ENCODE measurements around the gene SDCCAG8. TPM values are rescaled to one million over a fixed set of nuclear protein-coding genes. Genes with fewer than 3 reads are reported as not detected.
A peak's percentile ranks its signal among the peaks of the same experiment; 100 is the strongest.

SDCCAG8 gene
- total RNA-seq, 1 experiment from 2014 or later, result 14.3 TPM

DNA sequence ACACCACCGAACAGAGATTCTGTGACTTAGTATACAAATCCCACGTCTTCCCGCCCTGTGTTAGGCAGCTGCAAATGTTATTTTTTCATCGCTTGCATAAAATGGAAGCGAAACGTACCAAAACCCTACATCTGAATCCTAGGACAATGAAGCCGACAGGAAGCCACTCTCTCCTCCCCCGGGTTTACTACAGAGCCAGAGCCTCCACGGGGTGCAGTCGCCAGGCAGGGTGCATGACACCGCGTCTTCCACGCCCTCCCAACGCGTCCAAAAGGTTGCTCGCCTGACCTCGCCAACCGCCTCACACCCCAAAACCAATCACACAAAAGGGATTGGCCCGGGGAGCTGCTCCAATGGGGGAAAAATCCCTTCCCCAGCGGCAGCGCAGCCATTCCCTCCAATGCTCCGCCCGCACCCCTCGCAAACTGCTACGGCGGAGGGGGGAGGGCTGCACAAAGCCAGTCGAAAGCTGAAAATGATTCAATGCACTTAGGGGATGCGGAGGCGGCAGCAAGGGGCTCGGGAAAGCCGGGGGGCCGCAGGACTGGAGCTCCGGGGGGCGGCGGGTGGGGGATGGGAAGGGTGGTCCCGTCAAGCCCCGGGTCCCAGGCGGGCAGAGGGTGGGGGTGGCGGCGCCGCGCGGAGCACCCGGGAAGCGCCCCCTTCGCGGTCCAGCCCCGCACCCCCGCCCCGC lies 1.5 kb upstream of the SDCCAG8 start:
- DNase-seq (ENCODE audit: low read depth), result peak; percentile 78

DNA sequence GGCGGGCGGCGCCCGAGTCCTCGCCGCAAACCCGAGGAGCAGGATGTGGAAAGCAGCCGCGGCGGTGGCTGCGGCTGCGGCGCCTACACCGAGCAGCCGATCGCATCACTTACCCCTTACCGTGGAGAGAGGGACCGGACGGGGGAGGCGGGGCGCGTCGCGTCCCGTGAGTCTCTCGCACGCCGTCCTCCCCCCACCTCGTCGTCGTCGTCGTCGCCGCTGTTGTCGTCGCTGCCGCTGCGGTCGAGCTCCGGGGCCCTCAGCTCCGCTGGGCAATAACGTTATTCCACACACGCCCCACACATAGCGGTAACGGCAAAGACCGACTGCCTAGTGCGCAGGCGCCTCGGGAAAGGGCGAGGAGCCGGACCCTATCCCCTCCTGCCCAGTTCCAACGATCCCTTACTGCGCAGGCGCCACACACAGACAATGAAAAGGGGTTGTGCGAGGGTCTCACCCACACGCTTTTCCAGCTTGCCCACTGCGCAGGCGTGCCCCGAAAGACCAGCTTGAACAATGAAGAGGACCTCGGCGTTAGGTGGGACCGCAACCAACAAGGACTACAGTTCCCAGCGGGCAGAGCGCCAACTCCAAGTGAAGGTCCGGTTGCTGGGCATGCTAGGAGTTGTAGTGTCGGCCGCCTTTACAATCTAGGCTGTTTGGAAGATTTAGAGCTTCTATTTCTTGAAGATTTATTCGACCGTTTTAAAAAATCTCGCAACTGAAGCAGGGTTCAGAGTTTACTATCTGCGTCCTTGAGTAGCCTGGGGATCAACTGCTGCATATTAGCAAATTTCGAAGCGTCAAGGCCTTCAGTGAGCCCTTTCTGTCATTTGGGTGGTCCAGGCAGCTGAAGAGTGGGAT lies 682 bp upstream of the SDCCAG8 start, which contains the start of gene CEP170:
TSS of gene CEP170 (minus strand) at position 355 of the 864 bp plus-strand sequence. CDS start 30,001 bp downstream, outside the sequence.
- peak; percentile 97 for DNase-seq (ENCODE audit: low read depth)

DNA sequence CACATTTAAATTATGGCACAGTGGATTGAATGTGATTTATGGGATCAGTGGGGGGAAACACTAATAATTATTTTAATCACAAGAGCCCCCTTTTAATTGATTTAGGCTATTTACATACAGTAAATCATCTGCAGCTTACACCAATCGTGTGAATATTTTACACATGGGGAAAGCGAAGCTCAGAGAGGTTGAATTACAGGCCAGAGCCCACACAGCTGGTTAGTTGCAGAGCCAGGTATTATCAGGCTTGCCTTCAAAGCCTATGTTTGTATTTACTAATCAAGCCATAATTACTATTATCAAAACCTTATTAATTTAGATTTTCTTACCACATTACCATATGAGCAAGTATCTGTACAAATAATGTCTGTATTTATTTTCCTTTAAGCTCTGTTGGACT lies 749 bp downstream of the SDCCAG8 start:
- DNase-seq (ENCODE audit: low read depth), result no peak

DNA sequence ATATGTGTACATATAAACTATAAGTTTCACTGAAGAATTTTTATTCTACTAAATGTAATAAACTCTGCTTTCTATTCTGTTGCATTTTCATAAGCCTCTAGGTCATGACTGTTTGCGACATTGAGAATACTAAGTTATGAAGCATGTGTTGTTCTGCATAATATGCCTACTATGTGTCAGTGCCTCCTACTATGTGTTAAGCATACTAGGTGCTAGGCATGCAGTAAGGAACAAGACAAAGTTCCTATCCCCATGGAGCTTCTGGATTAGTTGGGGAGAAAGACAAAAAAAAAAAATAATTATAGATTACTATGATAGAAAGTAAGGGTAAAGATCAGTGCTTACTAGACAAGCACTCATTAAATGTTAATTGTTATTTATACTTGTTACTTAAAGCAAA lies 1.3 kb downstream of the SDCCAG8 start:
- DNase-seq (ENCODE audit: low read depth), result no peak

DNA sequence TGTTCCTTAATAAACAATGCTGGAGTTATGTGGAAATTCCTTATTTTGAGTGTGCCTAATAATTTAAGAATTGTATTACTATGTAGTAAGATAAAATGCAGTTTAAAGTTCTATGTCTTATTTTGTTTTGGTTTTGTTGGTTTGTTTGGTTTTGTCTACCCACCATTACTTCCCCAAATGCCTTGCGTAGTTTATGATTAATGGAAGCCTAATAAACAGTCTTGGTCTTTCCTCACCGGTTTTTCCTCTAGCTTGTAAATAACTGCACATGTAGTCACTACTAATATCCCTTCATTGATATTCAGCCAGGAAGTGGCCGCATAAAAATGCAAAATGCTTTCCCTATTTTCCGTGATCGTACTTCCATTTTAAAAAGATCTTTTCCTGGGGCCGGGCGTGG lies 2.9 kb downstream of the SDCCAG8 start:
- DNase-seq (ENCODE audit: low read depth), result no peak

DNA sequence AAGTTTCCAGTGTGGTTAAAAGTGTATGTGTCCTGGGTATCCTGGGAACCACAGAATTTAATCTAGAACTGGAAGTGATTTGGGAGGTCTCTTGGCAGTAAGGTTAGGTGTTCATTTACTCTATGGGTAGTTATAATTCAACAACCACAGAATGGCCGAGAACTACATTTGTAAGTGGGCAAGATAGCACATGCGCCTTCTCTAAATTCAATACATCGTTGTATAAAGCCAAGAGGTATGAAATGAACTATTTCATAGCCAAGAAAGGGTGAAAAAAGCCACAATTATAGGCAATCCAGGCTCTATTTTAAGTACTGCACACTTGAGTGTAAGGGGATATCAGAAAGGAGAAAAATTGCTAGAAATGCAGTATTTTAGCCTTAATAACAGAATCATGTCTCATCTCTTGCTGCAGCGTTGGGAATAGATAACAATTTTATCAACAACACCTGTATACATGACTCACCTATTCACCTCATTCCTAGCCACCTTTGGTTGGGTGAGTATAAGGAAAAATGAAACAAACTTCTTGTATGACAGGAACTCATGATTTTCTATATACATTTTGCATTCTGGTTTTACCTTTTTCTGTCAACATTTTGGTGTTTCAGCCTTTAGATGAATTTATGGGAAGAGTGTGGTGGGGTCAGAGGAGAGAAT lies 4.5 kb downstream of the SDCCAG8 start:
- no peak for DNase-seq (ENCODE audit: low read depth)

DNA sequence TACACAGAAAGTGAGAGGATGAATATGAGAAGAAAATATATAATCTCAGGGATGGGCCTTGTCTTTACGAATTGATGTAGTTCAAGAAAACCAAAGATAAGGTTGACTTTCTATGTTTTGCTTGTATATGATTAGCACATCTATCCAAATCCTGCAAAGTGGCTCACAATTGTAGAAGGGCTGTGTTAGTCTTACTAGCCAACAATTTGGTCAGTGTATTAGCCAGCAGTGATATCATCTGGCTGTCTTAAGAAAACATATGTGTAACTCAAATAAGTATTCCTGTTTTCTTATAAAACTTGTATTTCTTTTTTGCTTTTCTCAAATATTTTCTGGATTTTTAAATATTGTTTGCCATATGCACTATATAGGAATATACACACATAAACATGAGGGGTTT lies 5.5 kb downstream of the SDCCAG8 start:
- no peak for DNase-seq (ENCODE audit: low read depth)

DNA sequence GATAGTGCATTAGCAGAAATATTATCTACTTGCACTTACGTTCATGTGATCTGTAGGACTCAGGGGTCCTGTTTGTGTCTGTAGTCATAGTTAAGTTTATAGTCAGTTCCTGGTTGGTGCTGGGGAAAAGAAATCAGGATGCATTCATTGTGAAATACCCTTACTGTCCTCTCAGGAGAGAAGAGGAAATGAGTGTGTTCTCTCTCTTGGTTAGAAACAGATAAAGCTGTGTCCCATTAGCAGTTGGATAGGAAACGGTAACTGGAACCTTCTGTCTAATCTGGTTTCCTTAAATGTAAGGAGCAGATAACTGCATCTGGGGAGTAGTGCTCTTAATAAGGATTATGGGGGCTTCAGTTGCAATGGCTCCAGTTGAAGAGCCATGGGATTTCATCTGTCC lies 8.9 kb downstream of the SDCCAG8 start:
- DNase-seq (ENCODE audit: low read depth), result peak; percentile 50

DNA sequence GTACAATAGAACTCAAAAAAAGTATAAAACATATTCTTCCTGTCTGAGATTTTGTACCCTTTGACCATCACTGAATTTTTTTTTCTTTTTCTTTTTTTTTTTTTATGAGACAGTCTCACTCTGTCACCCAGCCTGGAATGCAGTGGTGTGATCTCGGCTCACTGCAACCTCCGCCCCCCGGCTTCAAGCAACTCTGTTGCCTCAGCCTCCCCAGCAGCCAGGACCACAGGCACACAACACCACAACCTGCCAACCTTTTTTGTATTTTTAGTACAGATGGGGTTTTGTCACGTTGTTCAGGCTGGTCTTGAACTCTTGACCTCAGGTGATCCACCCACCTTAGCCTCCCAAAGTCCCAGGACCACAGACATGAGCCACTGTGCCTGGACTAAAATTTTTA lies 10.4 kb downstream of the SDCCAG8 start:
- no peak for DNase-seq (ENCODE audit: low read depth)

DNA sequence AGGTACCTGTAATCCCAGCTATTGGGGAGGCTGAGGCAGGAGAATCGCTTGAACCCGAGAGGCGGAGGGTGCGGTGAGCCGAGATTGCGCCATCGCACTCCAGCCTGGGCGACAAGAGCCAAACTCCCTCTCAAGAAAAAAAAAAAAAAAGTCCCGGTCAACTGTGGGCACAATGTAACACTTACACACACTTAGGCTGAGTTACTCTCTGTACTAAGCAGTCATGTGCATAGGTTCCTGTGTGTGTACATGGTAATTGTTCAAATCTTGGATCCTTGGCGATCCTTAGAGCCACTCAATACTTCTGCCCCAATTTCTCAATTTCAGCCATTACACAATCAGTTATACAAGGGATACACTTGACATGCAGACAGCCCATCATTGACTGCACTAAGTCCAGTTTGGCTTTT lies 11.6 kb downstream of the SDCCAG8 start:
- no peak for DNase-seq (ENCODE audit: low read depth)

DNA sequence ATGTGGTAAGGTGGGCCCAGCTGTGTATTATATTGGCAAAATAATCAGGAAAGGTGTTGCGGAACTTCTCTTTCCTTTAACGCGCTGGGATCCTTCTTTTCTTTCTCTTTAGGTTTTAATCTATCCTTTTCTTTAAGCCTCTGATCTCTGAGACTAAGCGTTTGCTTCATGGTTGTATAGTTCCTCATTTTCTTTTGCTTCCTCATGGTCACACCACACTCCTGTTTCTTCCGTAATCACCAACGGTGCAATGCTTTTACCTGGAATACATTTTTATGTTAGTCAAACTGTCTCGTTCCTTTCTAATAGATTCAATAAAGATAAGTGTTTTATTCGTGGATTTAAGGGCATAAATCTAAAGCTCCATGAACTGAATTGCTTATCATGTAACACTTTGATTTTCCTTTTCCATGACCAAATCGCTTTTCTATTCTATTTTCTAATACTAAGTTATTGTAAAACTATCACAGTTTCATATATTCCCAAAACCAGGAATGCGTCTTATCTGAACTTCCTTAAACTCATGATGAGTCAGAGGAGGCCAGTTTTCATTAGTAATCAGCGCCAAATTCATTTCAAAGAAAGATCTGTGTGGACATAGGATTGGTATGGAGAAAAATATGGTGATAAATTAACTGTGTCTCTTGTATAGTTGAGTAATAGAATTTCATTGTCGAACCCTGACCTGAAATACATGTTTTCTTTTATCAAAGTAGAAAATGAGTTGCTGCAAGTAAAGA lies 12.2 kb downstream of the SDCCAG8 start:
- peak; percentile 71 for DNase-seq (ENCODE audit: low read depth)

DNA sequence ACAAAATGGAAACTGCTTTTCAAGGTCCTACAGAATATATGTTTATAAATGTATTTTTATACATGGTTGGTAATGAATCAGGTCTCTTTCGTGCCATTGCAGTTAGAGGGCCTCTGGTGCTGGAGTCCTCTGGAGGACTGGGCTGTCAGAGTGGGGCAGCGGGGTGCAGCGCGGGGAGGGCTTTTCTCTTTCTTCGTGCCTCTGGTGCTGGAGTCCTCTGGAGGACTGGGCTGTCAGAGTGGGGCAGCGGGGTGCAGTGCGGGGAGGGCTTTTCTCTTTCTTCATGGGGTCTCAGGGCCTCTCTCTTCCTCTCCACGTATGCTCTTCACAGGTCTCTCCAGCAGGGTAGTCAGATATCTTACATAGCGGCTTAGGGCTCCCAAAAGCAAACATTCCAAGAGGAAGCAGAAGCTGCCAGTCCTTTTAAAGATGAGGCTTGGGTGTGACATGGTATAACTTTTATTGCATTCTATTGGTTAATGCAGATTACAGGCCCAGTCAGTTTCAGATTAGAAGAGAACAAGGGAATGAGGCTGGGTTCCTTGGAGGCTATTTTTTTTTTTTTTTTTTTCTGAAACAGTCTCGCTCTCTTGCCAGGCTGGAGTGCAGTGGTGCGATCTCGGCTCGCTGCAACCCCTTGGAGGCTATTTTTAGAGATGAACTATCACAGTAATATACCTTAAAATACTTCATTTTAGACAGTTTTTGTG lies 13.1 kb downstream of the SDCCAG8 start:
- no peak for DNase-seq (ENCODE audit: low read depth)

DNA sequence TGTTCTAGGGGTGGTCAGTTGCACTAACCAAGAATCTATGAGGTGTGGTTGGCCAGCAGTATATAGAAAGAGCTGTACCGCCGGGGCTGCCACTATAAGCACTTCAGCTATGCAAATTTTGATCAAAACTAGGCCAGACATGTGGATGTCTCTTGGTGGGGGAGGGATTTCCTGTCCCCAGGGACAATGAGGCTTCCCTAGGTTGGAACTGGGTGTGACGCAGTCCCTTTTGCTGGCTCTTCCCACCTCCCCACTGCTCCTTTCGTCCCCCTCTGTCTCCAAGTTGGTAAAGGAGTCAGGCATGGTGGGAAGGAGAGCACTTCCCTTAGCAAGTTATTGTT lies 13.6 kb downstream of the SDCCAG8 start:
- DNase-seq (ENCODE audit: low read depth), result no peak

DNA sequence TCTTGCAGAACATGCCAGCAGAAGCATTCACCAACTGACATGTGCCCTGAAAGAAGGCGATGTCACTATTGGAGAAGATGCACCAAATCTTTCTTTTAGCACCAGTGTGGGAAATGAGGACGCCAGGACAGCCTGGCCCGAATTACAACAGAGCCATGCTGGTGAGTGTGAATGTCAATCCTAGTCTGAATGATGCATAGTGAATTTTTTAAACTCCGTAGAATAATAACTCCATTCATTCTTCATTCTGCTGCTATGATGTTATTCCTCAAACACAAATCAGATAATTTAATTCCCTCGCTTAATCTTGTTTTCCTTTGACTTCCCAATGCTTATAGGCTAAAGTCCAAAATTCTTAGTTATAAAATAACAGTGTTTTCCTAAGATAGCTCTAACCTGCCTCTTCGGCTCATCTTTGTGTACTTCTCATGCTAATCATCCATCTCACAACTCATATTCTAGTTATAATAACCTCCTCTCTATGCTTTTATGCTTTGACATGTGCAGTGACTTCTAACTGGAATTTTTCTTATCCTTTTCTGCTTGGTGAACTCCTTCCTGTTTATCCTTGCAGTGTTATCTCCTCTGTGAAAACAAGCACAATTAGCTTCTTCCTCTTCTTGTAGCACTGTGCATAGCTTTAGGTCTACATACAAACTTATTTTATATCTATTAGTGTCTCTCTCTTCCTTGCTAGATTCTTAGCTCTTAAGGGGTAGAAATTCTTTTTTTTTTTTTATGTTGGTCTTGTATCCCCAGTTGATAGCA lies 14.4 kb downstream of the SDCCAG8 start:
- no peak for DNase-seq (ENCODE audit: low read depth)

DNA sequence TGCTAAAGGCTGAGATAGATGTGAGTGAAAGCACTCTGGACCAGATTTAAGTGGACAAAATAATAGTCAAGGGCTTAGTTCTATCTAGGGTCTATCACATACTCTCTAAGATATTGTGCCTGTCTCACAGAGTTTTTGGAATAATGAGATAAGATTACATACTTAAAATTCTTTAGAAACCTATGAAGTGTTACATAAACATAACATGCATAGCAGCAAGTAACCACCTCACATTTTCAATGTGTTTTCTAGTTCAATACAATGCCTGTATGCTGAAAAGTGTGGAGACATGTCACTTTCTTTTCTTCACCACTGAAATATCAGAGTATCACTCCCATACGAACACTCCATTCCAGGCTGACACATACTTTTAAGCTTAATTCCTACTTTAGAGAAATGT lies 16.2 kb downstream of the SDCCAG8 start:
- no peak for DNase-seq (ENCODE audit: low read depth)

DNA sequence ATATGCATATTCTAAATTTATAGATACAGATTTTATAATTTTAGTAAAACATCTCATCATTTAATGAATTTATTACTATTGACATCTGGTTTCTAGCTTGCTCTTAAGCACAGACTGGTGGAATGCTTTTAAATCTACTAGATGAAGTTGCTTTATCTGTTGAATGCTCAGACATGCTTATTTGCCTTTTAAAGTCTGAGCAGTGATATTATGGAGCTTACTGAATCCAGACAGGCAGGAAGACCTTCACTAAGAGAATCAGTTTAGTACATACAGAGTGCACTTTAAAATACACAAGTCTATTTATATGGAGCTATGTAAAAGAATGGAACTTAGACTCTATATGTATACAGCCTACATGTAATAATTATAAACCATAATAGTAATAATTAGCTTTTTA lies 16.6 kb downstream of the SDCCAG8 start:
- no peak for DNase-seq (ENCODE audit: low read depth)

DNA sequence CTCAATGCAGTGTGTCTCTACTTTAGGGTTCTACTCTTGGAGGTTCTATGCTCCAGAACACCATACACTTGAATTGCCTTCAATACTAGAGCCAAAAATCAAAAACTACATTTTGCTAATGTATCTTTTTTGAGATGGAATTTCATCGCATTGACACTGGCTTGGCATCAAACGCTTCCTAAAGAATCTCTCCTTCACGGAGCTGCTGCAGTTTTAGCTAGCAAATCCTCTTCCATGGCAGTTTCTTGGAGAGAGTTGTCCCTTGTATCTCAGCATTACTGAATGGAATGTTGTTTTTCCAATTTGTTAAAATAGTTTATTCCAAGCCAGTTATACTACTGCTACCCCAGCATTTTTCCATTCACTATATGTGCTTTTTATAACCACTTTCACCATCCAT lies 17.7 kb downstream of the SDCCAG8 start:
- no peak for DNase-seq (ENCODE audit: low read depth)

DNA sequence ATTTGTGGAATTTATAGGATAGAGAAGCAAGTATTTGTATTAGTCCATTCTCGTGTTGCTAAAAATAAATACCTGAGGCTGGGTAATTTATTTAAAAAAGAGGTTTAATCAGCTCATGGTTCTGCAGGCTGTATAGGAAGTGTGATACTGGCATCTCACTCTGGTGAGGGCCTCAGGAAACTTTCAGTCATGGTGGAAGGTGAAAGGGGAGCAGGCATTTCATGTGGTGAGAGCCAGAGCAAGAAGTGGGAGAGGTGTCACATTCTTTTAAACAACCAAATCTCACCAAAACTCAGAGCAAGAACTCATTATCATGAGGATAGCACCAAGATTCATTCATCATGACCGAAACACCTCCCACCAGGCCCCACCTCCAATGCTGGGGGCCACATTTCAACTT lies 18.1 kb downstream of the SDCCAG8 start:
- no peak for DNase-seq (ENCODE audit: low read depth)

DNA sequence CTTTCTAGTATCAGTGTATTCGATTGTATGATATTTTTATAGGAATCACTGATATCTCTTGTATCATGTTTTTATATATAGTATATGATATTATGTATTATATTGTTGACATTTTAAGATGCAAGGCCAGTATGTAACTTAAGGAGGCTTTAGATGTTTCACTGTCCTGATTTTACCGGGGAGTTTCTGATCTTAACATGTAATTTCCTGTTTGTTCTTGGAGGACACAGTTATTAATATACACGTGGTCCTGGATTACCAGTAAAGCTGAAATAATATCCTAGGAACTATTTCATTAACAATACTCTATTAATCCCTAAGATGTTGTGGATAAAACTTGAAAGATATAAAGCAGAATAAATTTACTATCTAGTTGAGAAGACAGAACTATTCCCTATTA lies 19.5 kb downstream of the SDCCAG8 start:
- no peak for DNase-seq (ENCODE audit: low read depth)

DNA sequence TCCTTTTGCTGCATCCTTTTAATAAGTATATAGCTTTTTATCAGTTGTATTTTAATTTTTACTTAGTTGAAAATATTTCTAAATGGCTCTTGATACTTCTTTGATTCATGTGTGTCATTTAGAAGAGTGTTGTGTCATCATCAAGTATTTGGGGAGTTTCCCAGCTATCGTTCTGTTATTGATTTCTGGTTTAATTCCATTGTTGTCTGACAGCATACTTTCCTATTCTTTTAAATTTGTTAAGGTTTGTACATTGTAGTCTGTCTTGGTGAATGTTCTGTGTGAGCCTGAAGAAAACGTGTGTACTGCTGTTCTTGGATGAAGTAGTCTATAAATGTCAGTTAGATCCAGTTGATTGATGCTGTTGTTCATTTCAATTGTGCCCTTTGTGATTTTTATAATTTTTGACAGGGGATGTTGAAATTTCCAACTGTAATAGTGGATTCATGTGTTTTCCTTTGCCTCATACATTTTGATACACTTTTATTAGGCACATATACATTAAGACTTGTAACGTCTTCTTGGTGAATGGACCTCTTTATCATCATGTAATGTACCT lies 24.8 kb downstream of the SDCCAG8 start:
- DNase-seq (ENCODE audit: low read depth), result no peak
